Fibroblast of villous mesenchyme (primary cell): Measurements from ENCODE around the gene CHAD. TPM values are rescaled to one million over a fixed set of nuclear protein-coding genes. Genes with fewer than 3 reads are reported as not detected.
A peak's percentile ranks its signal among the peaks of the same experiment; 100 is the strongest.
"Not testable (repeated sequence)": the region's sequence is repeated elsewhere in the genome, so short reads cannot be mapped to it uniquely, and the experiment has no call there.

Experiments used
- DNase-seq: peaks from one replicate; pipeline ENCODE4 v3.0.0-alpha.2; 2010; ENCODE audit warnings: low read depth
- H3K4me3 ChIP-seq: 2 replicates; pipeline ENCODE4 v1.5.1; 2011; ENCODE audit warnings: low read depth, mild to moderate bottlenecking, low read length
- CTCF ChIP-seq: IDR thresholded peaks from 2 replicates; pipeline ENCODE4 v1.5.1; 2012; ENCODE audit warnings: low read depth, mild to moderate bottlenecking, low read length; ENCODE audit not compliant: insufficient read depth
- total RNA-seq: library from RNA; depleted of rRNA; stranded (reverse); fragments of >200 nt; gene quantifications from 2 replicates; pipeline ENCODE4 v1.2.3, GENCODE V29; 2012

Gene CHAD
- total RNA-seq, 1 donor: not detected

DNA sequence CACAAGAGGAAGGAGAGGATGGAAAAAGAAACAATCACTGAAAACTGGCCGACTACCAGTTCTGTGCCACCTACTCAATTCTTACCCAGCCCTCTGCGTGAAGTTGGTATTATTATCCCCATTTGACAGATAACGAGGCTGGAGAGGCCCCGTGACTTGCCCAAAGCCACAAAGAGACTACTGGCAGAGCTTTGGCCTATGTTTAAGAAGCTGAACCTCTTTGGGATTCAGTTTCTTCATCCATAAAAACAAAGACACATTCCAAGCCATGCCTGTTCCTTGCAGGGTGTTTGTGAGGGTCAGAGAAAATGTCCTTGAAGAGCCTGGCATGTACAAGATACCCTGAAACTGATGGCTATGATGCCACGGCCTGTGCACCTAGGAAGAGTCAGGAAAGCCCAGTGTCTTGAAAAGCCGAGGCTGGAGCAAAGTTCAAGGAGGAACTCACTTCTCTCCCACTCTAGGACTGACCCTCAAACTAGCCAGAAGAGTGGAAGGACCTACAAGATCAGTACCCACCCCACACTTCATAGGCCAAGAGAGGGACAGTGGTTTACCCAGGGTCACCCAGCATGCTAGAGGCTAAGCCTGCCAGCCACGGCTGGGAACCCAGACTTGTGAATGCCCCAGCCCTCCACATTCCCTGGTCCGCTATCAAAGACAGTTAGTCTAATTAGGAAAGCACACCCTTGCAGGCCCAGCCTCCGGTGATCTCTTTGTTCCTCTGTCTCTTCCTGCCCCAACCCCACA lies 44.3 kb downstream of the CHAD start:
- DNase-seq: no peak
- no peak overlapping the region for H3K4me3 ChIP-seq
- no peak for TF ChIP-seq CTCF

- H3K4me3 ChIP-seq: no peak overlapping the region
- no peak for TF ChIP-seq CTCF
- peak; percentile 82 for DNase-seq
These were observed 45.0 kb downstream of the CHAD start for GRCh38 chr17:50423553-50424159.

- DNase-seq: no peak
- H3K4me3 ChIP-seq: no peak overlapping the region
- TF ChIP-seq CTCF: no peak
These were observed 45.9 kb downstream of the CHAD start for GRCh38 chr17:50422738-50423137.

- peak; percentile 34 for DNase-seq
- H3K4me3 ChIP-seq: peak overlapping the region; percentile 32
- no peak for TF ChIP-seq CTCF
These were observed 47.2 kb downstream of the CHAD start for GRCh38 chr17:50421308-50422051.

GRCh38 chr17:50420419-50421112 lies 48.1 kb downstream of the CHAD start:
- no peak for TF ChIP-seq CTCF
- H3K4me3 ChIP-seq: no peak overlapping the region
- DNase-seq: peak; percentile 55

GRCh38 chr17:50419577-50419976 lies 49.1 kb downstream of the CHAD start:
- DNase-seq, H3K4me3 ChIP-seq: not testable (repeated sequence)

DNA sequence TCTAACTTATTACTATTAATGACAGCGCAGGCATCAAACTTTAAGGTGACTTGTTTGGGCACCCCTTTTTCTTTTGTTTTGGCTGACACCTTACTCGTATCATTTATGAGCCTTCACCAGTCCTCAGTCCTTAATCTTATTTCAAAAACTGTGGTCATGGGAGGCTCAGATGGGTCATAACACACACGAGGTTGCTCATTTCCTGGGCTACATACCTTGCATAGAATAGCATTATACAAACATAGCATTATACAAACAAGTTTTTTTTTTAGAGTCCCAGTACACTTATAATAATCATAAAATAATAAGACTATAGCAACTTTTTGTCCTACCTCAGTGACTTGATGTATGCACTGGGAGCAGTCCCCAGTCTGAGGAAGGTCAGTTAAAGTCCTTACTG lies 53.9 kb downstream of the CHAD start:
- no peak for DNase-seq
- TF ChIP-seq CTCF: no peak
- H3K4me3 ChIP-seq: no peak overlapping the region
